ENCODE results near the gene CDK5RAP1. TPM values are rescaled to one million over a fixed set of nuclear protein-coding genes. Genes with fewer than 3 reads are reported as not detected.

CDK5RAP1 gene
- total RNA-seq, 1 donor from 2014 or later = 50.5 TPM

- Mint-ChIP-seq H3K9me3 (no peaks in the 10 kb centered on the region), H3K36me3 (ENCODE audit: low read depth) (no peaks in the 10 kb centered on the region), H3K27me3 (peaks cover 7% of the 10 kb centered on the region), H3K4me1 (peaks cover 13% of the 10 kb centered on the region), H3K27ac (no peak overlapping the region), H3K4me3 (no peak overlapping the region)
- POLR2A ChIA-PET = no interaction called here
- TF ChIP-seq CTCF (IDR thresholded peaks at IDR 0.05) = no peak
- DNase-seq = no peak
- ATAC-seq (ENCODE audit: low read depth) = no peak
- intact Hi-C loops (cut with micrococcal nuclease) = no loop called here
- CTCF ChIA-PET = no interaction called here
These were observed 67.2 kb downstream of the CDK5RAP1 start for GRCh38 chr20:33334111-33334510.

- ChIA-PET CTCF (no interaction called here), POLR2A (no interaction called here)
These were observed 67.7 kb downstream of the CDK5RAP1 start for GRCh38 chr20:33333616-33334015.

GRCh38 chr20:33332905-33333456 is 68.3 kb downstream of the CDK5RAP1 start:
- TF ChIP-seq CTCF (IDR thresholded peaks at IDR 0.05) = no peak
- CTCF ChIA-PET = no interaction called here

More at GRCh38 chr20:33333616-33334015, 67.7 kb downstream of the CDK5RAP1 start:
- no peak overlapping the region for H3K4me3 Mint-ChIP-seq
- no peak for DNase-seq
- no peak overlapping the region for H3K27ac Mint-ChIP-seq
- no peak for ATAC-seq (ENCODE audit: low read depth)
- intact Hi-C loops (cut with micrococcal nuclease) = no loop called here
- TF ChIP-seq CTCF (IDR thresholded peaks at IDR 0.05) = no peak
- no peaks in the 10 kb centered on the region for H3K9me3 Mint-ChIP-seq
- H3K4me1 Mint-ChIP-seq = peaks cover 13% of the 10 kb centered on the region
- no peaks in the 10 kb centered on the region for H3K36me3 Mint-ChIP-seq (ENCODE audit: low read depth)
- H3K27me3 Mint-ChIP-seq = peaks cover 11% of the 10 kb centered on the region

GRCh38 chr20:33328157-33329137 is 72.9 kb downstream of the CDK5RAP1 start:
- Mint-ChIP-seq H3K36me3 (ENCODE audit: low read depth) (no peaks in the 10 kb centered on the region), H3K4me3 (no peak overlapping the region), H3K27ac (no peak overlapping the region), H3K9me3 (no peaks in the 10 kb centered on the region), H3K27me3 (peaks cover 25% of the 10 kb centered on the region), H3K4me1 (no peaks in the 10 kb centered on the region)
- POLR2A ChIA-PET = no interaction called here
- TF ChIP-seq CTCF (IDR thresholded peaks at IDR 0.05) = no peak
- no peak for ATAC-seq (ENCODE audit: low read depth)
- intact Hi-C loops (cut with micrococcal nuclease) = no loop called here
- CTCF ChIA-PET = no interaction called here
- no peak for DNase-seq

More at GRCh38 chr20:33332905-33333456, 68.3 kb downstream of the CDK5RAP1 start:
- Mint-ChIP-seq H3K4me1 (peaks cover 9% of the 10 kb centered on the region), H3K36me3 (ENCODE audit: low read depth) (no peaks in the 10 kb centered on the region), H3K9me3 (no peaks in the 10 kb centered on the region), H3K27me3 (peaks cover 14% of the 10 kb centered on the region), H3K27ac (no peak overlapping the region), H3K4me3 (no peak overlapping the region)
- intact Hi-C loops (cut with micrococcal nuclease) = no loop called here
- POLR2A ChIA-PET = no interaction called here
- no peak for DNase-seq
- ATAC-seq (ENCODE audit: low read depth) = no peak

GRCh38 chr20:33325350-33325749 is 76.0 kb downstream of the CDK5RAP1 start:
- ChIA-PET CTCF (no interaction called here), POLR2A (no interaction called here)
- no peak for TF ChIP-seq CTCF (IDR thresholded peaks at IDR 0.05)
- DNase-seq (no peak), ATAC-seq (ENCODE audit: low read depth) (no peak)
- H3K9me3 Mint-ChIP-seq = no peaks in the 10 kb centered on the region
- no peaks in the 10 kb centered on the region for H3K36me3 Mint-ChIP-seq (ENCODE audit: low read depth)
- H3K27ac Mint-ChIP-seq = no peak overlapping the region
- H3K4me1 Mint-ChIP-seq = no peaks in the 10 kb centered on the region
- intact Hi-C loops (cut with micrococcal nuclease) = no loop called here
- no peak overlapping the region for H3K4me3 Mint-ChIP-seq
- peaks cover 33% of the 10 kb centered on the region for H3K27me3 Mint-ChIP-seq

All from activated B cell treated with CpG ODN at 0.5 μM for 24 hours (primary cell).